Activated gamma-delta T cell treated with anti-CD3 and anti-CD28 coated beads, Interleukin-2, amount 50 U/mL, for 16 hours (primary cell): ENCODE measurements around the gene B3GALNT1.

Experiments used
- DNase-seq: peaks from one replicate; pipeline ENCODE4 v3.0.0-alpha.2; 2020; ENCODE audit warnings: low read depth

Gene B3GALNT1, protein sequence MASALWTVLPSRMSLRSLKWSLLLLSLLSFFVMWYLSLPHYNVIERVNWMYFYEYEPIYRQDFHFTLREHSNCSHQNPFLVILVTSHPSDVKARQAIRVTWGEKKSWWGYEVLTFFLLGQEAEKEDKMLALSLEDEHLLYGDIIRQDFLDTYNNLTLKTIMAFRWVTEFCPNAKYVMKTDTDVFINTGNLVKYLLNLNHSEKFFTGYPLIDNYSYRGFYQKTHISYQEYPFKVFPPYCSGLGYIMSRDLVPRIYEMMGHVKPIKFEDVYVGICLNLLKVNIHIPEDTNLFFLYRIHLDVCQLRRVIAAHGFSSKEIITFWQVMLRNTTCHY

DNA sequence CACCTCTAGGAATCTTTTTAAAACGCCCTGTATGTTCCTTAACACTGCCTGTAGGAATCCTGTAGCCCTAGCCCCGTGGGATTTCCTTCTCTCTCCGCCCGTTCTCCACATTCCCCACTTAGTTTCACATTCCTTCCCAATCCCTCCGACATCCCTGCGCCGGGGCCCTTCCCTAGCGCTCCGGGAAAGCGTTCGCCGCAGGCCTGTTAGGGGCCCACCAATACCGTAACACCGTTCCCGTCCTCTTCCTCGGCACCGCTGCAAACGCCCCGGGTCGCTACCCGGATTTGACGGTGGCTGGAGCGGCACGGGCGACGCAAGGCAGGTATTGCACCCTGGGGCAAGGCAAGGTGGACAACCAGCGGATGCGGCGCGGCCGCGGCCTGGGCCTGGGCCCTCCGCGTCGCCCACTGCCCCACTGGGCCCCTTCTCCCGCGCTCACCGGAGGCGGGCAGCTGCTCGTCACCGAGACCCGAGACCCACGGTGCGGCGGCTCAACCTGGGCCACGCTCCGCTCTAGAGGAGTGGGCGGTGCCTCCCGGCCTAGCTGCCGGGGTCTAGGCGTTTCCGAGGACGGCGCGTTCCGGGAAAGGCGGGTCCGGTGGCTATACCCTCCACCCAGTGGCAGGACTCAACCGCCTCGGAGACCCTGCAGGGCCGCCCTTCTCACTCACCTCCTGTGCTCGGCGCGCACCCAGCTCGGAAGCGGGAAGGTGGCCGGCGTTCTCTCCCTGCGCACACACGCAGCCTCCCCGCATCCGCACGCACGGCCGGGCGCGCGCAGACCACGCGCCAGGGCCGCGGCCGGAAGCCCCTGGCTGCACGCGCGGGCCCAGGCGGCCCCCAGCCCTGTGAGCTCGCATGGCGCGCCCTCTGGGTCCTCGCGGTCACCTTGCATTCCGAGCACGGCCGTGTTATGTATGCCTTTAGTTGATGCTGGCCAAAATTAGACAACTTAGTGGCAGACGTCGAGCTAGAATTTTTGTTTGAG lies at the start of gene B3GALNT1:
Gene B3GALNT1, minus strand, starts transcription at position 789 of the 991 bp plus-strand sequence. CDS start 18,595 bp downstream, outside the sequence.
- no peak for DNase-seq

DNA sequence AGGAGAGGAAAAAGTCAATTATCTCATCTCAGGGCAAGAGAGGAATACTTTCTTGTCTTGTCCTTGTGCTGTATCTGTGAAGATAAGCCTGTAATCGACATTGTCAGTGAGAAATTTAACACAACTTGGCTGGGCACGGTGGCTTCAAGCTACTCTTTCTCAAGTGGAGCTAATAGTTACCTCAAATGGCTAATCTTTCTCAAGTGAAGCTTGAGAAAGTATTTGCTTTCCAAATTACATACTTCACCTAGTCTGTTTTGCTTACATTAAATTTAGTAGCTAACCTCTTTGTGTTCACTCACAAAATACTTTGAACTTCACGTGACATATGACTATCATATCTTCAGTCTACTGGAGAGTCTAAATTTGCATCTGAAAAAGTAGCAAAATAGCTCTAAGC lies 48.3 kb upstream of the B3GALNT1 start:
- no peak for DNase-seq

DNA sequence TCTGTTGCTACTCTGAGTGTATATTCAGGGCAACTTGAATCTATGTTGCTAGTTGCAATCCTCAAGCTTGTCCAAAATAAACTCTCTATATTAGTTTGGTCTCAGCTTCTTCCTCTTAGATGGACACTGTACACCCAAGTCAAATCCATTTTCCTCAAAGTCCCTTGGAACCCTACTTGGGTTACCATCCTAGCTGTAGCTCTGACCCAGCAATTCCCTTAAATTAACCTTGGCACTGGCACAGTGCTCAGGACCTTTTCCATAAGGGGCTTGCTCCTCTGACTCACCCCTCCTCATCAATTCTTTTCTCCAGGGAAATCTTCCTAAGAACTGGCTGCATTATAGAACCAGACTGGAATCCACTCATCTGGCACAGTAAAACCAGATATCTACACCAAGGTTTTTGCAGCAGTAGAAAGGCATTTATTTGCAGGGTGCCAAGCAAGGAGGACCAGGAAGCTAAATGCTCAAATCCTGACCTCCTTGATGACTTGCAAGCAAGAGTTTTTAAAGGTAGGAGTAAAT lies 44.9 kb upstream of the B3GALNT1 start:
- no peak for DNase-seq

DNA sequence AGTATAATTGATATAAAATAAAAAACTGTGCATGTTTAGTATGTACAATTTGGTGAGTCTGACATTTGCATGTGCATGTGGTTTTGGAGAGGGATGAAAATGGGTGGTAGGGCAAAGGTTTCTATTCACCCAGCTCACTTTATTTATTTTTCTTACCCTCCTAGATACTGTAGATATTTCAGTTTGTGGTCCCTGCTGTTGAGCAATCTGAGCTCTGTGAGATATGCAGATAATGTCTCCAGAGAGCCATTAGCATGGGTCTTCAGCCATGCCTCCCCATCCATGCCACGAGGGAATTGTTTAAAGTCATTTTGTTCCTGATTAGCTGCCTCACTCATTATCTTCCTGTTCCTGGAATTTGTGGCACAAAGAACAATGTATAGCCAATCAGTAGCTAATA lies 44.4 kb upstream of the B3GALNT1 start:
- no peak for DNase-seq

DNA sequence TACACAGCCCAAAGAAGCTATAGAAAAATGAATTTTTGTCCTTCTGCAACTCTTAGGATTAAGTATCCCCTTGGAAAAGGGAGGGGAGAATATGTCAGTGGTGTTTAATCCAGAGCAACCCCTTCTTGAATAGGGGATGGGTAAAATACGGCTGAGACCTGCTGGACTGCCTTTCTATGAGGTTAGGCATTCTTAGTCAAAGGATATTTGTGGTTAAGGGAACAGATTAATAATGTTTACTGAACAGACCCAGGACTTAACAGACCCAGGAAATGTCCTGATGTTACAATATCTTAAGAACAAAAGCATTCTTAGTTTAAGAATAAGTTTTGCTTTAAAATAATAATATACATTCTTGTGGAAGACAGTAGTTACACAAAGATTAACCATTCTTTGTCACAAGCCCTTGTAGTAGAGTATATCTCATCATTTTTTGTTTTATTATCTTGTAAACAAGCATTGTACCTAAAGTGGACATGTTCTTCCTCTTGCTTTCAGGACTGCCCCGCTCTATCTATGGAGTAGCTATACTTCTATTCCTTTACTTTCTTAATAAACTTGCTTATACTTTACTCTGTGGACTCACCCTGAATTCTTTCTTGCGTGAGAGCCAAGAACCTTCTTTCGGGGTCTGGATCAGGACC lies 43.8 kb upstream of the B3GALNT1 start:
- DNase-seq, result no peak

DNA sequence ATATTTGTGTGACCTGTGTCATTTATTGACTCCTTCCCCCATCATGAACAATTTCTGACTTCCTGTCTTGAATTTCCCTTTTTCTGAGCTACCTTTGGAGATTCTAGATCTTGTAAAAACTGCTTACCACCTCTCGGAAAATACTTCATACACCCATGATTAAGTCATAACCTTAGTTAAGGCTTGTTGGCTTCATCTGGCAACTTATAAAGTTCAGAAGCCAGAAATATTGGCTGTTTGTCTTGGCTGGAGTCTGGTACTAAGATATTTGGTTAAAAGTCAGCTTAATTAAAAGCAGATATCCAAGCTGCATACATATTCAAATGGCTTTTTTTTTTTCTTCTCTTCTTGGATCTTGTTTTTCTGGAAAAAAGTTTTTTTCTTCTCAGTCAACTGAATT lies 37.3 kb upstream of the B3GALNT1 start:
- no peak for DNase-seq

DNA sequence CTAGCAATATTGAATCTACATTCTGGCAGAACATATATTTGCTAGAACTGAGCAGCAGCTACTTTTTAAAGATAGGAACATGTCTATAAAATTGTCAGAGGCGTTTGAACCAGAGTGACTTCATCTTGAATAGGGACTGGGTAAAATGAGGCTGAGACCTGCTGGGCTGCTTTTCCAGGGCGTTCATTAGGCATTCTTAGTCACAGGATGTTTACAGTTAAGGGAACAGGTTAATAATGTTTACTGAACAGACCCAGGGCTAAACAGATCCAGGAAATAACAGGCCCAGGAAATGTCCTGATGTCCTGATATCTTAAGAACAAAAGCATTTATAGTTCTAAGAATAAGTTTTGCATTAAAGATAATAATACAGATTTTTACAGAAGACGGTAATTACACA lies 34.5 kb upstream of the B3GALNT1 start:
- no peak for DNase-seq

DNA sequence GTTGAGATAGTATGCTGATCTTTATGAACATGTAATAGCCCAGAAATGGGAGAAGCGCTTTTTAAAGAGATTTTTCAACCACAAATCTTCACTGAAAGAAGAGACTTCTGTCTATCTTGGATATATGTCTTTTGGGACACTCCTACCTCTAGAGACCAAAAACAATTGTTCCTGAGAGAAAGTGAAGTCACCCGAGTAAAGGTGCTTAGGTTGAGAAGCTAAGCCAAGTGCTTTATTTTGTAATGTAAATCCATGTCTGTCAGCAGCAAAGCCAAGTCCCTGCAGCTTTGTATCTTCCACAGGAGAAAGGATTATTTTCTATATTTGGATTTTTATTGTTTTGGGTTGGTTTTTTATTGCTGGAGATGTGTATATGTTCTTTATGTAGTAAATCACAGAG lies 32.1 kb upstream of the B3GALNT1 start:
- no peak for DNase-seq

DNA sequence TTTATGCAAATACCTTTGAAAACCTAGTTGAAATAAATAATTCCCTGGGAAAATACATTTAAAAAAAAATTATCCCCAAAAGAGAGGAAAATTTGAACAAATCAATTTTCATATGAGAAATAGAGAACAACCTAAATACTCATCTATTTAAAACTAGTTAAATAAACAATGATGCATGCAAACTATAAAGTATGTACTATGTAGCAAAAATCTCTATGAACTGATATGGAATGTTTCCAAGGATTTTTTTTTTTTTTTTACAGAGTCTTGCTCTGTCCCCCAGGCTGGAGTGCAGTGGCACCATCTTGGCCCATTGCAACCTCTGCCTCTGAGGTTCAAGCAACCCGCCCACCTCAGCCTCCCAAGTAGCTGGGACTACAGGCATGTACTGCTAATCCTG lies 27.2 kb upstream of the B3GALNT1 start:
- DNase-seq, result no peak

DNA sequence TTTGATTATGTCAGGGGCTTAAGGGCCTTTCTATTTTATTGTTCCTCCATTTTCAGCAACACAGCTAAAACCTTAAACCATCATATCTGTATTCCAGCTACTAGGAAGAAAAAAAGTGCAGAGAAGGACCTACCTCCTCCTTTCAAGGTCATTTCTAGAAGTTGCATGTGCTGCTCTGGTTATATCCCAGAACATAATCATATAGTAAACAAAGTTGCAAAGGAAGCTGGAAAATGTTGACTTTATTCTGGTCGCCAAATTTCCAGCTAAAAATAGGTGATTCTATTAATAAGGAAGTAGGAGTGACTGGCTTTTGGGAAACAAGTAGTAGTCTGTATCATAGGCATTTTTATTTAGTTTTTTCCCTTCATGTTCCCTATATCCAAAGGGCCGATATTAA lies 21.3 kb upstream of the B3GALNT1 start:
- DNase-seq, result no peak

DNA sequence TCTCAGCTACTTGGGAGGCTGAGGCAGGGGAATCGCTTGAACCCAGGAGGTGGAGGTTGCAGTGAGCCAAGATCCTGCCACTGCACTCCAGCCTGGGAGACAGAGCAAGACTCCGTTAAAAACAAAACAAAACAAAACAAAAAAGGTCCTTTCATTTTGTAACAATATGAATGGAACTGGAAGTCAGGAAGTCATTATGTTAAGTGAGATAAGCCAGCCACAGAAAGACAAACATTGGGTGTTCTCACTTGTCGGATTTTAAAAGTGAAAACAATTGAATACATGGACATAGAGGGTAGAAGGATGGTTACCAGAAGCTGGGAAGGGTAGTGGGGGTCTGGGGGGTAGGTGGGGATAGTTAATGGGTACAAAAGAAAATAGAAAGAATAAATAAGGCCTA lies 12.5 kb upstream of the B3GALNT1 start:
- no peak for DNase-seq

DNA sequence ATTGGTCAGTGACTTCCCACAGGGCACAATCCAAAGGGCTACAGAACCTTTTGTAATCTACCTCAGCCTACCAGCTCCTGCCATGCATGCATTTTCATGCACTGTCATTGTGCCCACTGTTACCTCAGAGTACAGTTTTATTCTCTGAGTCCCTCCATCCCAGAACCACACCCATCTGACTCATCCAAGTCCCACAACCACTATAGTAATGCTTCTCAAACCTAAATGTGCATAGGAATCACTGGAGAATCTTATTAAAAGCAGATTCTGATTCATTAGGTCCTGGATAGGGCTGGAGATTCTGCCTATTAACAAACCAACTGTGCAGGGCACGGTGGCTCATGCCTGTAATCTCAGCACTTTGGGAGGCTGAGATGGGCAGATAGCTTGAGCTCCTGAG lies 3.7 kb upstream of the B3GALNT1 start:
- no peak for DNase-seq

DNA sequence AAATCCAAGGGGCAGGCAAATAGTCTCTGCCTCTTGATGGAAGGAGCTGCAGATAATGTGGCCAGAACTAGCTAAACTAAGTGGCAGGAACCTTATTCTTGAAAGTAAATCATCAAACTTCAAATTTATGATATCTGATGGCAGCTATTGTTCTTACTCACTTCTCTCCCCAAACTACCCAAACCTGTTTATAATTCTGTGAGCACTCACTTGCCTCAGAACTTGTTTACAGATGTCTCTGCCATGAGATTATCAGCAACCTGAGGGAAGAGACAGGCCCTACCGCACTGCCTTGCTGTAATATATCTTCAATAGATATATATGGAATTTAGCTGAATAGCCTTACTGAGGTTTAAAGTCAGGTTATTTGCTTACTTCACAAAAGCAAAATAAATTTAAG lies 2.2 kb upstream of the B3GALNT1 start:
- DNase-seq, result no peak

DNA sequence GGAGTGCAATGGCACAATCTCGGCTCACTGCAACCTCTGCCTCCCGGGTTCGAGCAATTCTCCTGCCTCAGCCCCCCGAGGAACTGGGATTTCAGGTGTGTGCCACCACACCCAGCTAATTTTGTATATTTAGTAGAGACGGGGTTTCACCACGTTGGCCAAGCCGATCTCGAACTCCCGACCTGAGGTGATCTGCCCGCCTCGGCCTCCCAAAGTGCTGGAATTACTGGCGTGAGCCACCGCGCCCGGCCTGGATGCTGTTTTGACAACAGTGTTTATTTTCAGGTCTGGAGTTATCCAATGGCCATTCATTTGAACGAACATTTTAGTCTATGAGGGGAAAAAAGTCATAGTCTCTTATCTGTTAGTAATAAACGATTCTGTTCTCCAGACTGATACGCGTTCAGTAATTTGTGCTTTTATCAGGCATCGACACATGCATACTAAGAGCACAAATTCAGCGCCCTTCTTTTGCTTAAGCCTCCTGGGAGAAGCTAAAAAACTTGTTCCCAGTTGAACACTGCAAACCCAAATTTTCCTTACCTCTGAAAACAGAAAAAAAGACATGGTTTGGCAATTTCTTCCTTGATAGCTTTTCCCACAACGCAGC lies 1.3 kb downstream of the B3GALNT1 start:
- DNase-seq, result no peak

DNA sequence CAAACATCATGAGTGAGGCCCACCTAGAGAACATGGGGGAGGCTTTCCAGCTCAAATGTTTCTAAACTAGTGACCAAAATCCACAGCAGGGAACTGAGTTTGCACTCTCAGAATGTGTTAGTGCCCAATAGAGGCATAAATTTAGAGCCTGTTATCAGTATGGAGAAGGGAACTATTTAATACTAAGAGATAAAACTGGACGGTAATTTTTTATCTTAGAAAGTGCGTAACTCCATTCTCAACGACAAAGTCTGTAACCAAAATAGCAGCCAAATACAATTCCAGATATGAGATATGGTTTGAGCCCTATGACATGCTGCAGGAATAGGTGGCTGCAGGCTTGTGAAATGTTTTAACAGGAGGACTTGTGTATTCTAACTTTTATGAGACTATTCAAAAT lies 3.5 kb downstream of the B3GALNT1 start:
- DNase-seq, result no peak

DNA sequence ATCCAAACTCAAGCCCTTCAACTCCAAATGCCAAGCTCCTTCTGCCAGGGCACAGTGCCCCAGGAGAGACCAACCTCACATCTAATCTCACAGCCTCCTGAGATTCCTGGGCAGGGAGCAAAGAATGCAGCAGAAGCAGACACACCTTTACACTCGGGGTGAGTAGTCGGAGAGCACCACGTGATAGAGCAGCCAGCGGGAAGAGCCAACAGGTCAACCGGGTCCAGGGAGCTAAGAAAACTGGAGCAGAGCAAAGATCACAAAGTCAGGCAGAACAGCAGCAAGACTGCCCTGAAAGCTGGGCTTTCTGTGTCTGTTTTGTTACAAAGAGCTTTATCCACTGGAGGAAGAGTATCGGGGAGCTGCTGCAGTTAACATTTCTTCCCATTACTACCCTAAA lies 4.2 kb downstream of the B3GALNT1 start:
- DNase-seq, result no peak

DNA sequence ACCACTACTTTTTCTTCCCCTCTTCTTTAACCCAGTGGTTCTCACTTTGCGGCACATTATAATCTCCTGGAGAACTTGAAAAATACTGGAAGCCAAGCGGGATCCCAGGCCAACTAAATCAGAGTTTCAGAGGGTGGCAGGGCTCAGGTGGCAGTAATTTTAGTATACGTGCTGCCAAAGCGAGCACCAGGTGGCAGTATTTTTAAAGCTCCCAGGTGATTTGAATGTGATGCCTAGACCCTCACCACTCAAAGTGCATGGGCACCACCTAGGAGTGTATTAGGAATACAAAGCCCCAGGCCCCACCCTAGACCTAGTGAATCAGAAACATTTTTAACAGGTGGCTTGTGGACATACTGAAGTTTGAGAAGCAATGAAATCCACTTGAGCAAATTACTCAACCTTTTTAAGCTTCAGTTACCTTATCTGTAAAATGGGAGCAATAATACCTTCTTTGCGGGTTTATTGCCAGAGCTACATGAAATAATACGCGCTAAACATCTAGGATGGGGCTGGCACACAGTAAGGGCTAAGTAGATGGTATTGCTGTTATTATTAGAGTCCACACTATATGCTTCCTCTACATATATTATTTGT lies 8.3 kb downstream of the B3GALNT1 start:
- DNase-seq, result no peak

DNA sequence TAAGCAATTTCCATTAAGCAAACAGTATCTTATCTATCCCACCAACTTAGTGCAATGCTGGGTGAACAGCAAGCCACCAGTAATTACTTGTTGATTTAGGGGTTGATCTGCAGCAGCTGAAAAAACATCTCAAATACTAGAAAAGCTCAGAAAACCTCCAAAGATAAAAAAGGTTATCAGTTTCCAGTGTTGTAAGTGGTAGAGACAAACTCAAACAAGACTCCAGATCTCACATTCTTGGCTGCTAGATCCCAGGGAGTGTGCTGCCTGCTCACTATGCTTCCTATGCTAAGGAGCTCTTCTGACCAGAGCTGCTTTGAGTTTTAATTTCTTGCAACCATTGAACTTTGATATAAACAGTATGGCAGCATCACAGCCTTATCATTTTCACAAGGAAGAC lies 11.3 kb downstream of the B3GALNT1 start:
- no peak for DNase-seq

DNA sequence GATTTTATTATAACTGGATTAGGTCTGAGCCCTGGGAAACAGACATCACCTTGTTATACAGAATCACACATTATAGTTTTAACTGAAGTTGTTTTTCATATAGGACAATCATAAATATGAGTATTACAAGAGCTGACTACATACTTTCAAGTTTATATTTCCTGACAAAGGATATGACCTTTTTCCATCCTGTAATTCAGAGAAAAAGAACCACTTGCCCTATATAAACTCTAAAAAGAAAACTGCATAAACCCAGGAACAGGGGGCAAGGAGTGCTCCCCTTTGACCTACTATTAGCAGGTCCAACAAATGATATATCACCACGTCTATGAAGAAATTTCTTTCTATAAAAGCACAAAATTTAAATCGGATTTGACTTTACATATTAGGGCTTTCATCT lies 20.9 kb downstream of the B3GALNT1 start:
- DNase-seq, result no peak

DNA sequence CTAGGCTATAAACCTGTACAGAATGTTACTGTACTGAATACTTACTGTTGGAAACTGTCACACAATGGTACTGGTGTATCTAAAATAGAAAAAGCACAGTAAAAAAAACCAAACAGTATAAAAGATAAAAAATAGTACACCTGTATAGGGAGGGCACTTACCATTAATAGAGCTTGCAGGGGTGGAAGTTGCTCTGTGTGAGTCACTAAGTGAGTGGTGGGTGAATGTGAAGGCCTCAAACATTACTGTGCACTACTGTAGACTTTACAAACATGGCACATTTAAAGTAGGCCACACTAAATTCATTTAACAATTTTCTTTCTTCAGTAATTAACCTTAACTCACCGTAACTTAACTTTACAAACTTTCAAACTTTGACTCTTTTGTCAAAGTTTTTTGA lies 22.0 kb downstream of the B3GALNT1 start:
- no peak for DNase-seq

DNA sequence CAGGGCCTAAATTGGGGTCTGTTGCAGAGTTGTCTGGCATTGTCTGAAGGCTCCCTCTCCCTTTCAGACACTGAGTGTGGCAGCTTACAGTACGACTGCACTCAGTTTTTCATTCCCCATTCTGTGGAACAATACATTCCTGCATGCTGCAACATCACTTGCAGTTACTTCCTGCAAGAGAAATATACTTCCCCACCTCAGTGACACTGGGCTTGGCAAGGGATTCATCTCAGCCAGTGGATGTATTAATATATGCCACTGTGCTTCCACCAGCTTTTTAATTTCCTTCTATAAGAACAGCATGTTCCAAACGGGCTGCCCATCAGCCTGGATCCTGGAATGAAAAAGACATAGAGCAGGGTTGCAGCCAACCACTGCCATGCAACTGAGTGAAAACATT lies 23.1 kb downstream of the B3GALNT1 start:
- no peak for DNase-seq

DNA sequence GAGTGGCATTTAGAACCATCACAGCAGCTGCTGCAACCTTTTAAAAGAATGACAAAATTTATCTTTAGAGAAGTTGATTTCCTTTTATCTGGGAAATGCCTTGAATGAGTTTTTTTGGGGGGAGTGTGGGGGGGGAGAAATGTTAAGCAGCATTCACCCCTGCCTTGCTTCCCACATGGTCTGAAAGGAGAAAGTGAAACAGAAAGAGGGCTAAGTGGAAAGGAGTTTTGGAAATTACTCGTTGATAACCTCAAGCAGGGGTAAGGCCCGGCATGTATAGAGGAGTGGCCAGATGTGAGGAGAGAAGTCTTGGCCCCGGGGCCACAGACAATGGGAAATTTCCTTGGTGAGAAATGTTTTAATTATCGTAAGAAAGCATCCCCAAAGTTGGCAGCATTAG lies 23.5 kb downstream of the B3GALNT1 start:
- no peak for DNase-seq
